Measurements from ENCODE around the gene LMF1. TPM values are rescaled to one million over a fixed set of nuclear protein-coding genes. Genes with fewer than 3 reads are reported as not detected.

LMF1 gene
- total and polyA plus RNA-seq, 3 donors from 2014 or later = 12.5 to 83.4 (median 66.6) TPM

GRCh38 chr16:1009358-1010150, 38.8 kb upstream of the LMF1 start:
- DNase-seq = no peak
- 84 to 86% methylated on average over 18 to 30 of the region's 30 CpGs for WGBS, 2 donors
- Histone ChIP-seq H3K4me3 (no peak overlapping the region), H3K36me3 (ENCODE audit: low read depth, missing control alignments) (no peaks in the 10 kb centered on the region), H3K27me3 (no peaks in the 10 kb centered on the region), H3K9me3 (no peaks in the 10 kb centered on the region), H3K27ac (no peak overlapping the region), H3K4me1 (no peaks in the 10 kb centered on the region)
- no peak for TF ChIP-seq CTCF (IDR thresholded peaks at IDR 0.05)
- no peak for TF ChIP-seq POLR2A (IDR thresholded peaks at IDR 0.05)
- intact Hi-C loops (cut with DNase I; ENCODE audit: low total_unique reads) = no loop called here

- no peak for TF ChIP-seq CTCF (IDR thresholded peaks at IDR 0.05)
- no peak for TF ChIP-seq POLR2A (IDR thresholded peaks at IDR 0.05)
- no peak overlapping the region for H3K4me3 ChIP-seq
- 85 to 98% methylated on average over 9 to 14 of the region's 14 CpGs for WGBS, 2 donors
- H3K36me3 ChIP-seq (ENCODE audit: low read depth, missing control alignments) = no peaks in the 10 kb centered on the region
- no peaks in the 10 kb centered on the region for H3K9me3 ChIP-seq
- no peaks in the 10 kb centered on the region for H3K27me3 ChIP-seq
- no peak overlapping the region for H3K27ac ChIP-seq
- intact Hi-C loops (cut with DNase I; ENCODE audit: low total_unique reads) = no loop called here
- H3K4me1 ChIP-seq = no peaks in the 10 kb centered on the region
- no peak for DNase-seq
Measured at GRCh38 chr16:1008085-1008484, 37.3 kb upstream of the LMF1 start.

GRCh38 chr16:1007284-1007850, 36.6 kb upstream of the LMF1 start:
- Histone ChIP-seq H3K4me1 (no peaks in the 10 kb centered on the region), H3K9me3 (no peaks in the 10 kb centered on the region), H3K4me3 (no peak overlapping the region), H3K27ac (no peak overlapping the region), H3K36me3 (ENCODE audit: low read depth, missing control alignments) (no peaks in the 10 kb centered on the region), H3K27me3 (no peaks in the 10 kb centered on the region)
- DNase-seq = no peak
- 72 to 89% methylated on average over 10 to 16 of the region's 16 CpGs for WGBS, 2 donors
- no peak for TF ChIP-seq POLR2A (IDR thresholded peaks at IDR 0.05)
- TF ChIP-seq CTCF (IDR thresholded peaks at IDR 0.05) = no peak
- intact Hi-C loops (cut with DNase I; ENCODE audit: low total_unique reads) = no loop called here

GRCh38 chr16:1006781-1007180, 36.0 kb upstream of the LMF1 start:
- no peaks in the 10 kb centered on the region for H3K9me3 ChIP-seq
- no peaks in the 10 kb centered on the region for H3K27me3 ChIP-seq

More at GRCh38 chr16:1006781-1007180, 36.0 kb upstream of the LMF1 start:
- no peak overlapping the region for H3K27ac ChIP-seq
- TF ChIP-seq POLR2A (IDR thresholded peaks at IDR 0.05) = no peak
- TF ChIP-seq CTCF (IDR thresholded peaks at IDR 0.05) = no peak
- no peaks in the 10 kb centered on the region for H3K36me3 ChIP-seq (ENCODE audit: low read depth, missing control alignments)
- DNase-seq = no peak
- no peaks in the 10 kb centered on the region for H3K4me1 ChIP-seq
- 92% methylated on average over 9 to 16 of the region's 25 CpGs for WGBS, 2 donors
- no peak overlapping the region for H3K4me3 ChIP-seq
- intact Hi-C loops (cut with DNase I; ENCODE audit: low total_unique reads) = no loop called here
